IMR-90 (cell line): ENCODE results near the gene SPPL2B. TPM values are rescaled to one million over a fixed set of nuclear protein-coding genes. Genes with fewer than 3 reads are reported as not detected.
"Not testable (repeated sequence)": the region's sequence is repeated elsewhere in the genome, so short reads cannot be mapped to it uniquely, and the experiment has no call there.

Experiments
- ATAC-seq: fragments of 200-7000 bp; cut with Tn5 transposase; 2 replicates; pipeline ENCODE4 v1.9.1; 2020; ENCODE audit warnings: low read depth, mild to moderate bottlenecking, moderate library complexity
- BruUV-seq: library from RNA; stranded (reverse); fragments of 400-500 nt; replicated peaks from 2 replicates; lab custom pipeline; 2021; lab: Mats Ljungman, UMichigan
- CTCF ChIA-PET: fragments of 300-600 bp; formaldehyde crosslinking; extraction: SDS; loops from one replicate; lab custom pipeline; 2021; ENCODE audit warnings: antibody characterized with exemption; lab: Yijun Ruan, JAX
- POLR2A ChIA-PET: fragments of 300-600 bp; sonication (Branson Sonifier 250); formaldehyde crosslinking; loops from one replicate; lab custom pipeline; 2022; ENCODE audit warnings: antibody characterized with exemption; ENCODE audit not compliant: unreplicated experiment; lab: Charles Lee
- DNase-seq: peaks from one replicate; pipeline ENCODE4 v3.0.0; 2013
- H2AFZ ChIP-seq: replicated peaks from 2 replicates; pipeline ENCODE3; 2013; ENCODE audit warnings: low read length, mild to moderate bottlenecking; ENCODE audit not compliant: poor library complexity
- H2AK5ac ChIP-seq: 2 replicates; pipeline ENCODE4 v1.6.1; 2013; ENCODE audit warnings: low read depth, low read length, inconsistent platforms
- H2AK9ac ChIP-seq: replicated peaks from 2 replicates; pipeline ENCODE3; 2013; ENCODE audit warnings: mild to moderate bottlenecking, low read depth, low read length, moderate library complexity; ENCODE audit not compliant: poor library complexity
- H2BK120ac ChIP-seq: 2 replicates; pipeline ENCODE4 v1.6.1; 2013; ENCODE audit warnings: low read depth, low read length, inconsistent platforms
- H2BK15ac ChIP-seq: 3 replicates; pipeline ENCODE4 v1.6.1; 2013; ENCODE audit warnings: low read depth, low read length, inconsistent platforms
- H2BK20ac ChIP-seq: 2 replicates; pipeline ENCODE4 v1.6.1; 2013; ENCODE audit warnings: low read depth, mild to moderate bottlenecking, inconsistent platforms, low read length, moderate library complexity
- H2BK5ac ChIP-seq: 2 replicates; pipeline ENCODE4 v1.6.1; 2013; ENCODE audit warnings: mild to moderate bottlenecking, low read depth, low read length, inconsistent platforms; ENCODE audit not compliant: poor library complexity, severe bottlenecking
- H3K14ac ChIP-seq: replicated peaks from 2 replicates; pipeline ENCODE4 v1.6.1; 2013; ENCODE audit warnings: low read depth, low read length, inconsistent platforms
- H3K18ac ChIP-seq: 2 replicates; pipeline ENCODE4 v1.6.1; 2013; ENCODE audit warnings: low read depth, low read length, control low read depth
- H3K23ac ChIP-seq: 2 replicates; pipeline ENCODE4 v1.6.1; 2013; ENCODE audit warnings: low read depth, low read length, inconsistent platforms
- H3K27ac ChIP-seq: 2 replicates; pipeline ENCODE4 v1.5.1; 2013; ENCODE audit warnings: mild to moderate bottlenecking, control low read depth, low read length; ENCODE audit not compliant: insufficient read depth
- H3K27me3 ChIP-seq: 2 replicates; pipeline ENCODE4 v1.6.1; 2013; ENCODE audit warnings: low read length; ENCODE audit not compliant: control insufficient read depth, insufficient read depth
- H3K36me3 ChIP-seq: 2 replicates; pipeline ENCODE4 v1.6.1; 2013; ENCODE audit warnings: low read length, mixed read lengths; ENCODE audit not compliant: control insufficient read depth, insufficient read depth
- H3K4ac ChIP-seq: 2 replicates; pipeline ENCODE4 v1.6.1; 2013; ENCODE audit warnings: low read depth, low read length, inconsistent platforms
- H3K4me1 ChIP-seq: 2 replicates; pipeline ENCODE4 v1.6.1; 2013; ENCODE audit warnings: low read length, mixed read lengths; ENCODE audit not compliant: control insufficient read depth, insufficient read depth
- H3K4me2 ChIP-seq: 2 replicates; pipeline ENCODE4 v1.6.1; 2013; ENCODE audit warnings: low read depth, mild to moderate bottlenecking, control low read depth, low read length, moderate library complexity
- H3K4me3 ChIP-seq: 2 replicates; pipeline ENCODE4 v1.5.1; 2013; ENCODE audit warnings: low read depth, mild to moderate bottlenecking, control low read depth, low read length, moderate library complexity; ENCODE audit not compliant: insufficient read depth
- H3K56ac ChIP-seq: 2 replicates; pipeline ENCODE4 v1.6.1; 2013; ENCODE audit warnings: low read length, inconsistent platforms; ENCODE audit not compliant: insufficient read depth; ENCODE audit errors: extremely low read depth
- H3K79me1 ChIP-seq, 2 experiments: 2 replicates each; pipeline ENCODE4 v1.6.1; 2013; ENCODE audit warnings: low read length in 2 of 2, inconsistent platforms in 1 of 2, low read depth in 1 of 2
- H3K9ac ChIP-seq: 2 replicates; pipeline ENCODE4 v1.6.1; 2013; ENCODE audit warnings: low read depth, low read length, control low read depth
- H3K9me1 ChIP-seq: 2 replicates; pipeline ENCODE4 v1.6.1; 2013; ENCODE audit warnings: low read length, inconsistent platforms; ENCODE audit not compliant: insufficient read depth
- H3K9me3 ChIP-seq: 2 replicates; pipeline ENCODE4 v1.6.1; 2013; ENCODE audit warnings: low read length; ENCODE audit not compliant: control insufficient read depth, insufficient read depth
- H4K20me1 ChIP-seq: 2 replicates; pipeline ENCODE4 v1.6.1; 2013; ENCODE audit warnings: low read length, inconsistent platforms; ENCODE audit not compliant: insufficient read depth
- H4K5ac ChIP-seq: 2 replicates; pipeline ENCODE4 v1.6.1; 2013; ENCODE audit warnings: mild to moderate bottlenecking, low read depth, low read length, control low read depth
- H4K8ac ChIP-seq, 2 experiments: 2 replicates each; pipeline ENCODE4 v1.6.1; 2013; ENCODE audit warnings: low read depth in 2 of 2, low read length in 2 of 2, control low read depth in 1 of 2, inconsistent platforms in 1 of 2
- H4K91ac ChIP-seq: 2 replicates; pipeline ENCODE4 v1.6.1; 2013; ENCODE audit warnings: low read depth, low read length, inconsistent platforms; ENCODE audit not compliant: insufficient read depth
- WGBS, 2 experiments: methylation state at CpG; one replicate each; pipeline versions ENCODE4 v1.1.5 to v1.1.7; 2013; ENCODE audit warnings: missing lambda C conversion rate in 2 of 2; ENCODE audit not compliant: insufficient read length in 1 of 2; ENCODE audit errors: extremely low coverage in 2 of 2; 5-methylcytosine and 5-hydroxymethylcytosine counted together
- dilution Hi-C: fragments of 300-500 bp; cut with HindIII; formaldehyde crosslinking; loops from one replicate; pipeline ENCODE4 v1.14.3; 2018; ENCODE audit warnings: low sequenced_read_pairs; ENCODE audit not compliant: unreplicated experiment
- in situ Hi-C: fragments of 300-500 bp; cut with MboI; formaldehyde crosslinking; loops from 3 replicates; pipeline ENCODE4 v1.14.3; 2019; ENCODE audit warnings: low sequenced_read_pairs, inconsistent platforms, mixed read lengths
- intact Hi-C: fragments of 100-400 bp; cut with micrococcal nuclease; formaldehyde crosslinking; loops from 2 replicates; pipeline ENCODE4 v1.10.0; 2022
- polyA plus RNA-seq, 3 experiments: library from polyadenylated mRNA; depleted of rRNA; stranded (reverse); fragments of >200 nt; gene quantifications; 2 replicates each; pipeline ENCODE4 v1.2.3, GENCODE V29; 2012; ENCODE audit warnings: low replicate concordance in 1 of 3
- total RNA-seq: library from RNA; depleted of rRNA; stranded (reverse); fragments of >200 nt; gene quantifications from 2 replicates; pipeline ENCODE4 v1.2.3, GENCODE V29; 2012

Gene SPPL2B
- total and polyA plus RNA-seq, 2 of the 4 experiments (the other 2 are of a cell fraction), result 3.4 to 45.7 TPM

- H3K23ac ChIP-seq, H4K20me1 ChIP-seq, H2BK120ac ChIP-seq, H4K91ac ChIP-seq, H3K4ac ChIP-seq, H3K9ac ChIP-seq, H2AFZ ChIP-seq, H3K4me2 ChIP-seq, POLR2A ChIA-PET, H3K79me1 ChIP-seq, H2AK9ac ChIP-seq, H2BK20ac ChIP-seq, H2BK5ac ChIP-seq, H3K14ac ChIP-seq, DNase-seq, H4K8ac ChIP-seq, ATAC-seq, H4K5ac ChIP-seq, H3K27ac ChIP-seq, BruUV-seq, H3K27me3 ChIP-seq, H2BK15ac ChIP-seq, H3K9me1 ChIP-seq, H2AK5ac ChIP-seq, H3K56ac ChIP-seq, H3K4me3 ChIP-seq, H3K9me3 ChIP-seq, H3K4me1 ChIP-seq, dilution Hi-C loops, H3K18ac ChIP-seq, H3K36me3 ChIP-seq: not testable (repeated sequence)
- in situ Hi-C loops (loop anchor here (10.0 kb wide), 1 partner anchor 238 kb away; the partner anchor contains the start of gene AP3D1), intact Hi-C loops (loop anchor here (5.0 kb wide), 1 partner anchor 66 kb away; the partner anchor contains the start of genes LSM7 and SPPL2B)
- CTCF ChIA-PET, result interaction anchor here (0.8 kb wide), 1 partner anchor 96 kb away, joined by 3 read pairs; no protein-coding TSS in a partner anchor
- 87% methylated on average over 5 of the region's 8 CpGs; no CpG with 5 or more reads in 1 of the 2 experiments for WGBS, 2 experiments
These were observed 64.4 kb downstream of the SPPL2B start for GRCh38 chr19:2392899-2393298.
